Tibial artery (tissue), 4 donors: ENCODE results near the gene ATP9B.

Experiments used
- DNase-seq, 2 donors: peaks; one replicate each; pipeline ENCODE4 v3.0.0-alpha.2; 2019
- H3K27ac ChIP-seq, 2 donors: fragments of 200-600 bp; sonication (generic) in 1 of 2; 1 replicate in 1 of 2; 2 replicates in 1 of 2; pipeline ENCODE4 v1.5.1; 2018 to 2019; ENCODE audit warnings: mild to moderate bottlenecking in 1 of 2
- H3K27me3 ChIP-seq, 2 donors: fragments of 200-600 bp; sonication (generic) in 1 of 2; one replicate each; pipeline versions ENCODE4 v1.5.1 to v1.6.0; 2016 to 2019
- H3K36me3 ChIP-seq, 3 donors: fragments of 200-600 bp; sonication (generic) in 2 of 3; one replicate each; pipeline ENCODE4 v1.5.1; 2016 to 2019; ENCODE audit warnings: mild to moderate bottlenecking in 2 of 3
- H3K4me1 ChIP-seq, 4 donors: fragments of 200-600 bp; sonication (generic) in 2 of 4; 1 replicate in 3 of 4; 2 replicates in 1 of 4; pipeline ENCODE4 v1.5.1; 2016 to 2019
- H3K4me3 ChIP-seq, 2 donors: fragments of 200-600 bp; sonication (generic) in 1 of 2; 1 replicate in 1 of 2; 2 replicates in 1 of 2; pipeline ENCODE4 v1.5.1; 2018 to 2019; ENCODE audit warnings: mild to moderate bottlenecking in 2 of 2
- H3K9me3 ChIP-seq, 3 donors: fragments of 200-600 bp; sonication (generic) in 1 of 3; one replicate each; pipeline ENCODE4 v1.5.1; 2016 to 2019
- CTCF ChIP-seq, 2 experiments: fragments of 200-600 bp in 1 of 2; fragments of 450-650 bp in 1 of 2; IDR thresholded peaks; one replicate each; pipeline ENCODE4 v1.5.1; 2017 to 2019; ENCODE audit warnings: antibody characterized with exemption in 2 of 2, mild to moderate bottlenecking in 1 of 2, moderate library complexity in 1 of 2
- intact Hi-C: fragments of 100-400 bp; cut with DNase I; formaldehyde crosslinking; loops from one replicate; pipeline ENCODE4 v1.15.0; 2023; ENCODE audit warnings: low total_unique reads

The ATP9B gene

GRCh38 chr18:79380816-79381806 lies 311.9 kb downstream of the ATP9B start:
- Histone ChIP-seq H3K36me3 (peaks cover 6 to 23% (median 9%) of the 10 kb centered on the region in 3 donors), H3K4me3 (no peak overlapping the region), H3K4me1 (peaks cover 0 to 15% (median 3%) of the 10 kb centered on the region in 4 donors), H3K9me3 (no peaks in the 10 kb centered on the region), H3K27ac (no peak overlapping the region), H3K27me3 (peaks cover 0 to 1% of the 10 kb centered on the region in 2 donors)
- peak; percentile 84 to 90 for TF ChIP-seq CTCF (IDR thresholded peaks at IDR 0.05)
- intact Hi-C loops: loop anchor here (1.0 to 2.0 kb wide), 2 partner anchors 146 to 262 kb away; no protein-coding TSS in a partner anchor
- peak; percentile 67 to 82 for DNase-seq

DNA sequence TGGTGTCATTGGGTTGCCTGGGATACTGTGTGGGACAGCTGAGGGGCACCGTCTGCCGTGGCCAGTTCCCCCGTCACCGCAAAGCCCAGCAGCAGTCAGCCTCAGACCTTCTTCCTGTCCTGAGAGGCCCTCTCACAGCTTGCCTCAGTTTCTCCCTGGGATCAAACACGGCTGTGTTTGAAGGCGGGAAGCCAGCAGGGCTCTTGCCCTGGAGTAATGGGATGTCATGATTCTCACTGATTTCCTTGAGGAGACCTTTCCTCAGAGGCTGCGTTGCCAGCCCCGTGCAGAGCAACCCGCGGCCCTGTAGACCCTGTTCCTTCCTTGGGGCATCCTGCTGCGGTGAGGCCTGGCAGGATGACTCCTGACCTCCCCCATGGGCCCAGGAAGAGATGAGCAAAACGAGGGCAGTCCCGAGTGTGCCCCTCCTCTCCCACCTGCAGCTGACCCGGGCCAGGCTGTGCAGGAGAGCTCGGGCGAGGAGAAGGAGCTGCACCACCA lies 312.7 kb downstream of the ATP9B start:
- H3K4me1 ChIP-seq: peaks cover 0 to 15% (median 3%) of the 10 kb centered on the region in 4 donors
- H3K36me3 ChIP-seq: peaks cover 6 to 20% (median 9%) of the 10 kb centered on the region in 3 donors
- no peak overlapping the region for H3K27ac ChIP-seq
- DNase-seq: no peak
- H3K4me3 ChIP-seq: no peak overlapping the region
- intact Hi-C loops: loop anchor here (1.0 to 2.0 kb wide), 2 partner anchors 145 to 261 kb away; no protein-coding TSS in a partner anchor
- no peaks in the 10 kb centered on the region for H3K9me3 ChIP-seq
- TF ChIP-seq CTCF (IDR thresholded peaks at IDR 0.05): no peak
- H3K27me3 ChIP-seq: peaks cover 0 to 8% of the 10 kb centered on the region in 2 donors

DNA sequence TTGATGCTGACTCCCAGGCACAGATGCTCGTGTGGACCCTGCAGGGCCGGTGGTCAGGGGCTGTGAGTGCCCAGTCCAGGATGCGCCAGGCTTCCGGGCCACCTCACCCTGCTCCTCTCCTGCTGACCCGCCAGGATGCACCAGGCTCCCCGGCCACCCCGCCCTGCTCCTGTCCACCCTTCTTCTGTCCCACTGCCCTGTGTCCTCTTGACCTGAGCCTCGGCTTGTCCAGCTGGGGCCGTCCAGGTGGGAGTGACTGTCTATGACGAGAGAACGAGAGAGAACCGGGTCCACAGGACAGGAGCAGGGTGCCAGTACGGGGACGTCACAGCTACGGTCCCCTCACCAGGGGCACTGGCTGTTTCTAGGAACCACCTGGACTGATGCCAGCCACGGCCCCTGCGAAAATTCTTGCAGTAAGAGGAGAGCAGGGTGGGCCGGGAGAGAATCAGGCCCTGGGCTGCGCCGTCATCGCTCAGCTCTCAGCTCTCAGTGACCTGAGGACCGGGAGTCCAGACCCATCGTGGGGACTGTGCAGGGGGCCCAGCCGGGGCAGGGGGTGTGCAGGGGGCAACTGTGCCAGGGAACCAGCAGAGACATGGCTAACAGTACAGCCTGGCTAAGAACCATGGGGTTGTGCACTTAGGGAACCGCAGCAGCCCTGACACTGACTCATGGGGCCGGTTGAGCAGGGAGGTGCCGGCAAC lies 313.6 kb downstream of the ATP9B start:
- no peak overlapping the region for H3K4me3 ChIP-seq
- no peak for DNase-seq
- peaks cover 0 to 10% (median 3%) of the 10 kb centered on the region in 3 donors for H3K36me3 ChIP-seq
- no peak overlapping the region for H3K27ac ChIP-seq
- H3K4me1 ChIP-seq: peaks cover 0 to 15% (median 3%) of the 10 kb centered on the region in 4 donors
- no peak for TF ChIP-seq CTCF (IDR thresholded peaks at IDR 0.05)
- intact Hi-C loops: no loop called here
- H3K27me3 ChIP-seq: peaks cover 0 to 15% of the 10 kb centered on the region in 2 donors
- H3K9me3 ChIP-seq: no peaks in the 10 kb centered on the region

- no peak for TF ChIP-seq CTCF (IDR thresholded peaks at IDR 0.05)
- H3K27ac ChIP-seq: no peak overlapping the region
- no peak overlapping the region for H3K4me3 ChIP-seq
- DNase-seq: no peak
- H3K36me3 ChIP-seq: peaks cover 0 to 3% (median 0%) of the 10 kb centered on the region in 3 donors
- no peaks in the 10 kb centered on the region for H3K9me3 ChIP-seq
- H3K4me1 ChIP-seq: peaks cover 0 to 15% (median 3%) of the 10 kb centered on the region in 4 donors
- peaks cover 0 to 21% of the 10 kb centered on the region in 2 donors for H3K27me3 ChIP-seq
- intact Hi-C loops: no loop called here
These were observed 314.3 kb downstream of the ATP9B start for GRCh38 chr18:79383388-79384056.
